Activated CD8-positive, alpha-beta memory T cell treated with anti-CD3 and anti-CD28 coated beads, Interleukin-2, amount 50 U/mL, for 24 hours (primary cell): Measurements from ENCODE around the gene CEND1.

ENCODE experiments used
- DNase-seq: peaks from one replicate; pipeline ENCODE4 v3.0.0-alpha.2; 2020; ENCODE audit errors: extremely low read depth

CEND1 gene

GRCh38 chr11:789943-790342 lies at the start of gene CEND1:
Gene CEND1, minus strand, starts transcription at chr11:790090. Its CDS starts 1,514 bp downstream, at chr11:788576.
- DNase-seq, result no peak

- DNase-seq, result no peak
Measured at GRCh38 chr11:839280-839623, 49.4 kb upstream of the CEND1 start.

- DNase-seq, result no peak
Measured at GRCh38 chr11:838441-839279, 48.8 kb upstream of the CEND1 start.

- no peak for DNase-seq
Measured at GRCh38 chr11:837990-838307, 48.1 kb upstream of the CEND1 start.

- no peak for DNase-seq
Measured at GRCh38 chr11:837189-837989, 47.5 kb upstream of the CEND1 start.

GRCh38 chr11:836700-837099 lies 46.8 kb upstream of the CEND1 start:
- DNase-seq, result no peak

GRCh38 chr11:836274-836673 lies 46.4 kb upstream of the CEND1 start:
- DNase-seq, result no peak

- no peak for DNase-seq
Measured at GRCh38 chr11:834371-835316, 44.8 kb upstream of the CEND1 start.

GRCh38 chr11:833849-834311 lies 44.0 kb upstream of the CEND1 start:
- DNase-seq, result no peak

GRCh38 chr11:833114-833791 lies 43.4 kb upstream of the CEND1 start:
- DNase-seq, result no peak

GRCh38 chr11:832529-833113 lies 42.7 kb upstream of the CEND1 start, which contains the start of gene CD151:
Gene CD151, plus strand, starts transcription at chr11:832952. Its CDS starts 3,118 bp downstream, at chr11:836070.
- no peak for DNase-seq

- no peak for DNase-seq
Measured at GRCh38 chr11:831961-832528, 42.2 kb upstream of the CEND1 start.

GRCh38 chr11:831118-831864 lies 41.4 kb upstream of the CEND1 start:
- no peak for DNase-seq

GRCh38 chr11:830295-831117 lies 40.6 kb upstream of the CEND1 start:
- DNase-seq, result no peak

- no peak for DNase-seq
Measured at GRCh38 chr11:829847-830294, 40.0 kb upstream of the CEND1 start.

- no peak for DNase-seq
Measured at GRCh38 chr11:829176-829846, 39.4 kb upstream of the CEND1 start.

- DNase-seq, result no peak
Measured at GRCh38 chr11:828506-829175, 38.8 kb upstream of the CEND1 start.

GRCh38 chr11:827897-828192 lies 38.0 kb upstream of the CEND1 start, which contains the start of gene CRACR2B:
Gene CRACR2B, plus strand, starts transcription at chr11:827919. Its CDS starts 689 bp downstream, at chr11:828608.
- no peak for DNase-seq
